ENCODE results near the gene RNU4-1. TPM values are rescaled to one million over a fixed set of nuclear protein-coding genes. Genes with fewer than 3 reads are reported as not detected.

RNU4-1 gene
- total and polyA plus RNA-seq, 9 of the 15 experiments (the other 6 are each of a cell fraction or from before 2014, with no cell fraction given), result under 0.01 to 19,719 (median 3,563) TPM; not detected in 4

DNA sequence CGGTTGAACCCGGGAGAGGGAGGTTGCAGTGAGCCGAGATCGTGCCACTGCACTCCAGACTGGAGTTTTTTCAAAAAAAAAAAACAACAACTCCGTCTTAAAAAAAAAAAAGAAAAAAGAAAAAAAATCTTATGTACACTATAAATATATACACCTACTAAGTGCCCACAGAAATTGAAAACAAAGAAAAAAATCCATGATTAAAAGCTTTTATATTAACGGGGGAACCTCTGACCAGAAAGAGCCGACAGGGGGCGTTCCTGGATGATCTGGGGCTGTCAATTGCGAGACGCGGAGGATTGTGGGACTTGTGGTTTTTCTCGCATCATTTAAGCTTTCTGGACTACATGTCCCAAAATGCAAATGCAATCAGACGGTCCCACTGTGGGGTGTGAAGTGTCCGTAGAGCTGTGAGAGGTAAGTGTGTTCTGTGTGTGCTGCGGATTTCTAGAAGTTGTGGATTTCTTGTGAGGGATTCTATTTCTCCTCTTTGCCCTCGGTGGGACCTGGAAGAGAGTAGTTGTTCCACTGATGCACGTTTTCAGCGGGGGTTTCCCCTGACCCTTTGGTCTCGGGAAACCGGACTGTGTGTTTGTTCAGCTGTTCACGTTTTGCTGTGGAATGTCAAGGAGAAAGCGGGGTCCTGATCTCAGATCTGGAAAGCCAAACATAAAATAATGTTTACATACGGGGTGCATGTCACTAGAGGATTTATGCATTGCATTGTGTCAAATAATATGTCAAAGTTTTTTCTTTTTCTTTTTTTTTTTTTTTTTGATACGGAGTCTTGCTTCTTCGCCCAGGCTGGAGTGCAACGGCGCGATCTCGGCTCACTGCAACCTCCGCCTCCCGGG lies 9.2 kb upstream of the RNU4-1 start, which contains the start of gene SIRT4 (continued):
- no peak for TF ChIP-seq HNRNPH1 (optimal IDR thresholded peaks at IDR 0.05; ENCODE audit: low read depth, low read length)
- TF ChIP-seq PYGO2 (tag; IDR thresholded peaks at IDR 0.05), result no peak
- TF ChIP-seq NR3C1 (CRISPR knock-in tag; IDR thresholded peaks at IDR 0.05), result no peak
- no peak for TF ChIP-seq TSC22D4 (tag; IDR thresholded peaks at IDR 0.05)
- TF ChIP-seq ZNF785 (CRISPR knock-in tag; IDR thresholded peaks at IDR 0.05), result no peak
- TF ChIP-seq DLX4 (CRISPR knock-in tag; IDR thresholded peaks at IDR 0.05), result no peak
- TF ChIP-seq HDGF (IDR thresholded peaks at IDR 0.05), result 0 out of 2 replicates have a peak, but pooled peaks have one; percentile 6
- TF ChIP-seq NFIC (IDR thresholded peaks at IDR 0.05), result peak; percentile 40; the same call in 1 of the 2 replicates
- TF ChIP-seq LCOR (CRISPR knock-in tag; IDR thresholded peaks at IDR 0.05), result no peak
- TF ChIP-seq FOXM1 (IDR thresholded peaks at IDR 0.05; ENCODE audit: low read depth), result peak; percentile 87
- TF ChIP-seq FOXM1 (CRISPR knock-in tag; IDR thresholded peaks at IDR 0.05; ENCODE audit: low read depth), result no peak
- TF ChIP-seq IFI16 (CRISPR knock-in tag; IDR thresholded peaks at IDR 0.05), result no peak
- no peak for TF ChIP-seq ZNF431 (CRISPR knock-in tag; IDR thresholded peaks at IDR 0.05)
- TF ChIP-seq ZBTB5 (IDR thresholded peaks at IDR 0.05), result no peak
- 0 out of 2 replicates have a peak, but pooled peaks have one; percentile 18 for TF ChIP-seq TAF7 (tag; IDR thresholded peaks at IDR 0.05)
- peak; percentile 39; the same call in 1 of the 2 replicates for TF ChIP-seq SMARCE1 (IDR thresholded peaks at IDR 0.05)
- no peak for TF ChIP-seq ILF3 (IDR thresholded peaks at IDR 0.05; ENCODE audit: borderline replicate concordance)
- TF ChIP-seq NR2C1 (IDR thresholded peaks at IDR 0.05), result peak; percentile 55; the same call in 1 of the 2 replicates
- TF ChIP-seq NR2C1 (tag; IDR thresholded peaks at IDR 0.05), result no peak
